GM23338 (cell line): ENCODE measurements around the gene ERN1.

Source experiments
- CREB1 ChIP-seq: fragments of 250-450 bp; sonication (Bioruptor Pico); IDR thresholded peaks from 2 replicates; pipeline ENCODE4 v1.5.0; 2020; ENCODE audit warnings: low read depth, mild to moderate bottlenecking, moderate library complexity
- EZH2 ChIP-seq: fragments of 200-600 bp; sonication (generic); IDR thresholded peaks from one replicate; pipeline ENCODE4 v1.8.0; 2017; ENCODE audit warnings: antibody characterized with exemption, mild to moderate bottlenecking, low read depth; ENCODE audit not compliant: unreplicated experiment
- EZH2phosphoT487 ChIP-seq: fragments of 200-600 bp; sonication (generic); IDR thresholded peaks from one replicate; pipeline ENCODE4 v1.8.1; 2018; ENCODE audit warnings: antibody characterized with exemption; ENCODE audit not compliant: unreplicated experiment
- JUNB ChIP-seq: IDR thresholded peaks from one replicate; pipeline ENCODE4 v1.6.1; 2016; ENCODE audit warnings: antibody characterized with exemption; ENCODE audit not compliant: unreplicated experiment
- POLR2AphosphoS5 ChIP-seq: IDR thresholded peaks from 2 replicates; pipeline ENCODE4 v1.6.1; 2016; ENCODE audit warnings: antibody characterized with exemption, low read depth
- STAT1 ChIP-seq: IDR thresholded peaks from one replicate; pipeline ENCODE4 v1.6.1; 2016; ENCODE audit warnings: antibody characterized with exemption; ENCODE audit not compliant: unreplicated experiment
- ZNF331 ChIP-seq: fragments of 250-450 bp; sonication (Bioruptor Pico); IDR thresholded peaks from 2 replicates; pipeline ENCODE4 v1.5.0; 2020; ENCODE audit warnings: low read depth, mild to moderate bottlenecking, moderate library complexity
- TF ChIP-seq, protein P1 (sequence below), 2 experiments: fragments of 200-600 bp in 1 of 2; sonication (generic) in 1 of 2; conservative IDR thresholded peaks; 2 replicates each; pipeline versions ENCODE4 v1.5.1 to v1.6.1; 2016 to 2017; ENCODE audit warnings: antibody characterized with exemption in 2 of 2, low read depth in 2 of 2, mild to moderate bottlenecking in 2 of 2, moderate library complexity in 1 of 2
- TF ChIP-seq, protein P2 (sequence below): IDR thresholded peaks from one replicate; pipeline ENCODE4 v1.6.1; 2018; ENCODE audit warnings: antibody characterized with exemption; ENCODE audit not compliant: unreplicated experiment

DNA sequence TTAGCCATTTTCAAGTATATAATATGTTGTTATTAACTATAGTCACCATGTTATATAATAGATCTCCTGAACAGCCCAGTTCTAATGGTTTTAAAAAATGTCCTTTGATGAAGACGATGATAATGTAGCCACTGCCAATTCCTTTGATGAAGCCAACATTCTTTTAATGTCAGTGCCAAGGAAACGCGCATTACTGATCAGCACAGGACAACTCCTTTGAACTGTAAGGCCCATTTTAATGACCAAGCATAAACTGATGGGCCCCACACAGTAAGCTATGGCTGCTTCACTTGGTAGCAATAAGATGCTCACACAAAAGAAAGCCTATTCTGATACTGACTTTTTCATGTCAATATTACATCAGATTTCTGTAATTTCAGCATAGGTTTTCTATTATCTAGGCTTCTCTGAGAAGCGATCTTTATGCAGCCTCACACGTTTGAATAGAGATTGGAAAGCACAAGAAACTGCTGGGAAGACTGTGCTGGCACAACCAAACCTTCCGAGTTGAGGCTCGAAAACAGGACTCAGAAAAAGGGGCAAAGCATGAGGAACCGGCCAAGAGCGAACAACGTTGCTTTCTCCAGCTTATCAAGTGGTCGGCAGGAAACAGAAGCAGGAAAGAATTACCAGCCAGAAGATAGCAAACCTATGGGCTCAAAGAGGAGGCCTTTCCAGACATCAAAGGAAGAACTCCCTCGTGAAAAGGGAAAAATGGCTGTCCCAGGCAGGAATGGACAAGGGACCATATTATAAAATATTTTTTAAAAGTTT is 19.4 kb downstream of the ERN1 start:
- TF ChIP-seq POLR2AphosphoS5 (no peak), EZH2phosphoT487 (no peak), EZH2 (no peak), ZNF331 (no peak), JUNB (no peak), STAT1 (no peak), CREB1 (CRISPR knock-in tag) (no peak)
- TF ChIP-seq, protein P1, sequence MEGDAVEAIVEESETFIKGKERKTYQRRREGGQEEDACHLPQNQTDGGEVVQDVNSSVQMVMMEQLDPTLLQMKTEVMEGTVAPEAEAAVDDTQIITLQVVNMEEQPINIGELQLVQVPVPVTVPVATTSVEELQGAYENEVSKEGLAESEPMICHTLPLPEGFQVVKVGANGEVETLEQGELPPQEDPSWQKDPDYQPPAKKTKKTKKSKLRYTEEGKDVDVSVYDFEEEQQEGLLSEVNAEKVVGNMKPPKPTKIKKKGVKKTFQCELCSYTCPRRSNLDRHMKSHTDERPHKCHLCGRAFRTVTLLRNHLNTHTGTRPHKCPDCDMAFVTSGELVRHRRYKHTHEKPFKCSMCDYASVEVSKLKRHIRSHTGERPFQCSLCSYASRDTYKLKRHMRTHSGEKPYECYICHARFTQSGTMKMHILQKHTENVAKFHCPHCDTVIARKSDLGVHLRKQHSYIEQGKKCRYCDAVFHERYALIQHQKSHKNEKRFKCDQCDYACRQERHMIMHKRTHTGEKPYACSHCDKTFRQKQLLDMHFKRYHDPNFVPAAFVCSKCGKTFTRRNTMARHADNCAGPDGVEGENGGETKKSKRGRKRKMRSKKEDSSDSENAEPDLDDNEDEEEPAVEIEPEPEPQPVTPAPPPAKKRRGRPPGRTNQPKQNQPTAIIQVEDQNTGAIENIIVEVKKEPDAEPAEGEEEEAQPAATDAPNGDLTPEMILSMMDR (conservative IDR thresholded peaks at IDR 0.05; ENCODE audit: low read depth in 2 of 2) = no peak
- TF ChIP-seq, protein P2, sequence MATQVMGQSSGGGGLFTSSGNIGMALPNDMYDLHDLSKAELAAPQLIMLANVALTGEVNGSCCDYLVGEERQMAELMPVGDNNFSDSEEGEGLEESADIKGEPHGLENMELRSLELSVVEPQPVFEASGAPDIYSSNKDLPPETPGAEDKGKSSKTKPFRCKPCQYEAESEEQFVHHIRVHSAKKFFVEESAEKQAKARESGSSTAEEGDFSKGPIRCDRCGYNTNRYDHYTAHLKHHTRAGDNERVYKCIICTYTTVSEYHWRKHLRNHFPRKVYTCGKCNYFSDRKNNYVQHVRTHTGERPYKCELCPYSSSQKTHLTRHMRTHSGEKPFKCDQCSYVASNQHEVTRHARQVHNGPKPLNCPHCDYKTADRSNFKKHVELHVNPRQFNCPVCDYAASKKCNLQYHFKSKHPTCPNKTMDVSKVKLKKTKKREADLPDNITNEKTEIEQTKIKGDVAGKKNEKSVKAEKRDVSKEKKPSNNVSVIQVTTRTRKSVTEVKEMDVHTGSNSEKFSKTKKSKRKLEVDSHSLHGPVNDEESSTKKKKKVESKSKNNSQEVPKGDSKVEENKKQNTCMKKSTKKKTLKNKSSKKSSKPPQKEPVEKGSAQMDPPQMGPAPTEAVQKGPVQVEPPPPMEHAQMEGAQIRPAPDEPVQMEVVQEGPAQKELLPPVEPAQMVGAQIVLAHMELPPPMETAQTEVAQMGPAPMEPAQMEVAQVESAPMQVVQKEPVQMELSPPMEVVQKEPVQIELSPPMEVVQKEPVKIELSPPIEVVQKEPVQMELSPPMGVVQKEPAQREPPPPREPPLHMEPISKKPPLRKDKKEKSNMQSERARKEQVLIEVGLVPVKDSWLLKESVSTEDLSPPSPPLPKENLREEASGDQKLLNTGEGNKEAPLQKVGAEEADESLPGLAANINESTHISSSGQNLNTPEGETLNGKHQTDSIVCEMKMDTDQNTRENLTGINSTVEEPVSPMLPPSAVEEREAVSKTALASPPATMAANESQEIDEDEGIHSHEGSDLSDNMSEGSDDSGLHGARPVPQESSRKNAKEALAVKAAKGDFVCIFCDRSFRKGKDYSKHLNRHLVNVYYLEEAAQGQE = no peak
